ENCODE measurements around the gene ERCC3.
"Not testable (repeated sequence)": the region's sequence is repeated elsewhere in the genome, so short reads cannot be mapped to it uniquely, and the experiment has no call there.

The ERCC3 gene

DNA sequence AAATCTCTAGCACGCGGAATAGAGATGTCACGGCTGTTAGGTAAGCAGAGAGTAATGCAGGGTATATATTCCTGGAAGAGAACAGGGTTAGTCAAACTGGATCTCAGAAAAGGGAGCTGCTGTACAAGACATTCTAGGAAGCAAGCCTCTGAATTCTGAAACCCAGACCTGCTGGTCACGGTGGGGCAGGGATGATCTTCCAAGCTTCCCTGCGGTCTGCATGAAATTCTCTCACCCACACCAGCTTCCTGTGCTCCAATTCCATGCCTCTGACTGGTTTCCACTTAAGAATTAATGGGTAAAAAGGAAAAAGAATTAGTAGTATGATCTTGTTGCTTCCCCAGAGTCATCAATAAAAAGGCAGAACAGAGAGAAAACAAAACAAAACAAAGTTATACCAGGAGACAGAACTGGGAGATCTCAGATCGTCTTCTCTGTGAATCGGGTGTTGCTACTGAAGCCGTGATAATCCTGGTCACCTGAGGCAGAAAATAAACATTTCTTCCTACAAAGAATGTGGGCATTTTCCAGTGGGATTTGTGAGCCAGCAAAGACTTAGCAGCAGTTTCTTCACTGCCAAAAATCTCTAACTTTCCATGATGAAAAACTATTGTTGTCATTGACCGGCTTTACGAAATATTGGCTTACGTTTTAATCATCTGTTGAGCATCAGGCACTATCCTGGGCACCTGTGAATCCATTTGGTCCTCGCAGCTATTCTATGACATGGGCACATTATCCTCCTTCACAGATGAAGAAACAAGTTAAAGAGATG, 68.6 kb downstream of the ERCC3 start:
- DNase-seq = no peak

DNA sequence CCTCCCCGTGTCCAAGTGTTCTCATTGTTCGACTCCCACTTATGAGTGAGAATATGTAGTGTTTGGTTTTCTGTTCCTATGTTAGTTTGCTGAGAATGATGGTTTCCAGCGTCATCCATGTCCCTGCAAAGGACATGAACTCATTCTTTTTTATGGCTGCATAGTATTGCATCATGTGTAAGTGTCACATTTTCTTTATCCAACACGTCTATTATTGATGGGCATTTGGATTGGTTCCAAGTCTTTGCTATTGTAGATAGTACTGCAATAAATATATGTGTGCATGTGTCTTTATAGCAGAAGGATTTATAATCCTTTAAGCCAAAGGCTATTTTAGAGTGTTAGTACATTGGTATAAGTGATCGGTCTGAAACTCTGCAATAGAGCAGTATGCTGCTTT, 69.8 kb downstream of the ERCC3 start:
- not testable (repeated sequence) for DNase-seq

DNA sequence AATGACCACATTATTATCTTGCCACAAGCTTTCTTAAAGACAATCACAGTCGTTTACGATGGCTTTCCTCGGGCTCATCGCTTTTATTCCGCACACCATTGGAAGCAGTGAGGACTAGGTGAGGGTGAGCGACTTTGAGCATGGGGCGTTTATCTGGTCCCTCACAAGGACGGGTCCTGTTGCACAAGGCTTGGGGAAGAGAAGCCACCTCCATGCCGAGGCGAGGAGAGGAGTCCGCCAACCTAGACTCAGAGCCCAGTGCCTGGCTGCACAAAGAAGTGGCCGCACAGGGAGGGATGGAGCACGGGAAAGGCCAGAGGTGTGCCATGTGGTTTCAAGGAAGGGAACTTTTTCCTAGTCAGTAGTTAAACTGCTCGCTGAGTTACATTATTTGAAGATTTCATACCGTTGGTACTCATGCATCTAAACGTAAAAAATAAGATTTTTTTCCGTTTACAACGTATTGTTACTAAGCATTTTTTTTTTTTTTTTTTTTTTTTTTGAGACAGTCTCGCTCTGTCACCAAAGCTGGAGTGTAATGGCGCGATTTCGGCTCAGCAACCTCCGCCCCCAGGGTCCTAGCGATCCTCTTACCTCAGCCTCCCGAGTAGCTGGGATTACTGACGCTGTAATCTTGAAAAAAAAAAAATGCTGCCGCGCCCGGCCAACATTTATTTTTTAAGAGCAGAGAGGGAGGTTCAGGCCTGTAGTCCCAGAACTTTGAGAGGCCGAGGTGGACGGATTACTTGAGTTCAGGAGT, 73.0 kb downstream of the ERCC3 start:
- no peak for DNase-seq

DNA sequence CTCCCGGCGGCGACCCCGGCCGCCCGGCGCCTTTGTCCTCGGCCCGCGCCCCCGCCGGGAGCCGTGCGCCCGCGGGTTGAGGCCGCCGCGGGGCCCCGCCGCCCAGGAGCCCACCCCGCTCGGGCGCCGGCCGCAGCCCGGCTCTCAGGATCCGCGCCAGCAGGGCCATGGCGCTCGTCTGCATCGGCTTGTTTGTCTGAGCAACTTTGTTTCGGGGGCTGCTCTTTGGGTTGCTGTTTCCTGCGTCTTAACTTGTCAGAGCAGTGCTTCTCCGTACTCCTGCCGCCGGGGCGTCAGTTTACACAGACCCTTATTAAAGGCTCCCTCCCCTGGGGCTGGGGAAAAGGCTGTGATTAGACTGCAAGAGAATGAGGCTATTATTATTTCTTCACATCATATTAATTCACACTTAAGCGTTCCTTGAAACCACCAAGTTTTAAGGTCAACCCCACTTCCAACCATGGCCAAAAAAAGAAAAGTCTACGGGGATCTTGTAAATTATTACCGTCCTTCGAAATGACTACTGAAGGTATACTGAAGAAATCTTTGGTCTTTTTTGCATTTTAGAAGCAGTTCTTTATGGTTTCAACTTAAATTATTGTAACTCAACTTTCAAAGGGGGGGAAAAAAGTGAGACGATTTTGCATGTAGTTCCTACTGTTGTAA, 73.7 kb downstream of the ERCC3 start, which contains the start of gene CYP27C1:
Gene CYP27C1 (minus strand): TSS at position 198 of the 666 bp plus-strand sequence. CDS start 29 bp downstream, at position 169.
- DNase-seq = no peak

DNA sequence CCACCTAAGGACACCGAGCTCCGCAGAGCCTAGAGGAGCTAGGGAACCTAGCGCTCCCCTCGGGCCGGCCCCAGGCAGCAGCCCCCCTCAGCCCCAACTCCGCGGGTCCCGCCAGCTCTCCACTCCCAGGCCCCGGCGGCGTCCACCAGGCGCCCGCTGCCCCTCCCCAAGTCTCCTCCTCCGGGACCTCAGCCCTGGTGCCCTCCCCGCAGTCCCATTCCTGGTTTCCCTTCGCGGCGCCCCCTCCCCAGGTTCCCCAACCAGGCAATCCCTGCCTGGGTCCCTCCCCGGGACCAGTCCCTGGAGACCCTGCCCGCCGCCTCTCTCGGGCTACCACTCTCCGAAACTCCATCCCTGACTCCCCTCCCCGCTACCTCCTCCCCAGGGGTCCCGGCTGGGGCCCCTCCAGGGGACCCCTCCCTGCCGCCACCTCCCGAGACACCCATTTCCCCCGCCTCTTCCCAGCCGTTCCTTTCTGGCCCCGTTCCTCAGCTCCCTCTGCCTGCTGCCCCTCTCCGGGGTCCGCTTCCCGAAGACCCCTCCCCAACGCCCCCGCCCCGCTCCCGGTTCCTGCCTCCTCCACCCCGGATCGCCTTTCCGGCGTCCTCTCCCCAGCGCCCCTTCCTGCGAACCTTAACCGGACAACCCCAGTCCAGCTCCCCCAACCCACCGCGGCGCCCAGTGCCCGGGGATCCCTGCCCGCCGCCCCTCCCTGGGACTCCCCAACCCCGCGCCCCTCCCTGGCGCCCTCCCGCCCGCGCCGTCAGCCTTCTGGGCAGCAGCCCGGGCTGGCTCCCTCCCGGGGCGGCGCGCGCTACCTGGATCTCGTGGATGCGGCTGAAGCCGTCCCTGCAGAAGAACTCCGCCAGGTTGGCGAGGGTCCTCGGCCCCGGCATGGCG, 74.5 kb downstream of the ERCC3 start:
- DNase-seq = no peak

DNA sequence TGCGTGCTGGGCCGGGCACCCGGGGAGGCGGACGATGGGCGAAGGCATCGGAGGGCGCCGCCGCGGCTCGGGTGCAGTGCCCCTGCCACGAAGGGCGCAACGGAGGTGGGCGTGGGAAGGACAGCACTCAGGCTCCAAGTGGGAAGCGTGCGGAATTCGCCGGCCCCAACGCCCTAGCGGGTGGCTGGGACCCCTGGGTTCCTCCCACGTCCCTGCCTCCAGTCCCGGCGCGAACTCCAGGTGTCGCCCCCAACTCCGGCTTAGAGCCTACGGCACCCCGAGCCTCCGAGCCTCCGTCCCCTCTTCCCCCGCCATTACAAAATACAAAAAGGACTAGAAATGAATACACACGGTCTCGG, 75.2 kb downstream of the ERCC3 start:
- DNase-seq = no peak

DNA sequence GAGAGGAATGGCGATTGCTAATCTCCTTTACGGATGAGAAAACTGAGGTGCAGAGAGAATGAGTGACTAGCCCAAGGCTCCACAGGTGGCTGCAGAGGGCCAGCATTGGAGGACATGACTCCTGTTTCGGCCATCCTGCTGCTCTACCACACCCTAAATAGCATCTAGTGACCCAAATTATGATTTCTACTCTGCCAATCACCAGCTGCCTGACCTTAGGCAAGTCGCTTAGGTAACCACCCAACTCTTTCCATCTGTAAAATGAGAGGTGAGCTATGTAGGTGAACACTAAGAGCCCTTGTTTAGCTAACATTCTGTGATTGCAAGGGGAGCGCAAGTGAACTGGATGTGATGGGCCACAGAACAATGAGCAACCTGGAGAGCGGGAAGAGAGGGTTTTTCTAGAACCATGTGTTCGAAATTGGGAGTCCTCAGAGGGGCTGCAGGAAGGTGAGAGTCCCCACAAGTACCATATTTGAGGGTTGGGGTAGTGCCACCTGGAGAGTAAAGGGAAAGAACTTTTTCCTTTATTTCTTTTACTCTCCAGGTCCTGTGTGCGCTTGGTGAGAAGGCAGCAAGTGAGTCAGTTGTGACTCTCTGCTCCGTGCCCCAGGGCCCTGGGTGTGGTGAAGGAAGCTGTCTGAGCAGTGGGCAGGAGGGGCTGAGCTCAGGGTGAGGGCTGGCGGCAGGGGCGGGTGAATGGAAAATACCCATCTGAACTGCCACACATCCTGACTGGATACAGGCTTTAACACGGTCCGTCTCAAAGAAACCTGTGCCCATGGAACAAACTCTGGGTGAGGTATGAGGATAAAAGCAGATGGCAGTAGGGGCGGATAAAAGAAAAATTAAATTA, 76.2 kb downstream of the ERCC3 start:
- no peak for DNase-seq

DNA sequence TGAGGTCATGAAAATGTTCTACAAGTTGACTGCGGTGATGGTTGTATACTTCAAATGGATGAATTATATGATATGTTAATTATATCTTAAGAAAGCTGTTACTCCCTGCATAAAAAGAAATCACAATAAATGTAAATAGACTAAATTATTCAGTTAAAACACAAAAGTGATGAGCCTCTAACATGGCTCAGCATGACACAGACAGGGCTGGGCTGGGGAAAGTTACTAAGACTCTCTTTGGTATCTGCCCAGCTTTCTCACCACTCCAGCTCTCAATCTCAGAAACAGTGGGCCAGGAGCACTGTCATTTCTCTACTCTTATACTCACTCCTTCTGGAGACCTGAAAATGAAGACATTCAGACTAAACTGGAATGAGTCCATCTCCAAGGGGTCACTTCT, 77.4 kb downstream of the ERCC3 start:
- no peak for DNase-seq

DNA sequence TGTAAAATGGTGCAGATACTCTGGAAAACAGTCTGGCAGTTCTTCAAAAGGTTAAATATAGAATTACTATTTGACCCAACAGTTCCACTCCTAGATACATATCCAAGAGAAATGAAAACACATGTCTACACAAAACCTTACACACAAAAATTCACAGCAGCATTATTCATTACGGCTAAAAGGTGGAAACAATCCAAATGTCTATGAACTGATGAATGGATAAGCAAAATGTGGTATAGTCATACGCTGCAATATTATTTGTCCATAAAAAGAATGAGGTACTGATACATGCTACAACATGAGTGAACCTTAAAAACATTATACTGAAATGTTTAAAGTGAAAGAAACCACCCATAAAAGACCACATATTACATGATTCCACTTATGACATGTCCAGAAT, 77.8 kb downstream of the ERCC3 start:
- no peak for DNase-seq

DNA sequence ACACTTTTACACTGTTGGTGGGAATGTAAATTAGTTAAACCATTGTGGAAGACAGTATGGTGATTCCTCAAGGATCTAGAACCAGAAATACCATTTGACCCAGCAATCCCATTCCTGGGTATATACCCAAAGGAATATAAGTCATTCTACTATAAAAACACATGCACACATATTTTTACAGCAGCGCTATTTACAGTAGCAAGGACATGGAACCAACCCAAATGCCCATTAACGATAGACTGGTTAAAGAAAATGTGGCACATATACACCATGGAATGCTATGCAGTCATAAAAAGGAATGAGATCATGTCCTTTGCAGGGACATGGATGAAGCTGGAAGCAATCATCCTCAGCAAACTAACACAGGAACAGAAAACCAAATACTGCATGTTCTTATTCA, 79.7 kb downstream of the ERCC3 start:
- DNase-seq = not testable (repeated sequence)

DNA sequence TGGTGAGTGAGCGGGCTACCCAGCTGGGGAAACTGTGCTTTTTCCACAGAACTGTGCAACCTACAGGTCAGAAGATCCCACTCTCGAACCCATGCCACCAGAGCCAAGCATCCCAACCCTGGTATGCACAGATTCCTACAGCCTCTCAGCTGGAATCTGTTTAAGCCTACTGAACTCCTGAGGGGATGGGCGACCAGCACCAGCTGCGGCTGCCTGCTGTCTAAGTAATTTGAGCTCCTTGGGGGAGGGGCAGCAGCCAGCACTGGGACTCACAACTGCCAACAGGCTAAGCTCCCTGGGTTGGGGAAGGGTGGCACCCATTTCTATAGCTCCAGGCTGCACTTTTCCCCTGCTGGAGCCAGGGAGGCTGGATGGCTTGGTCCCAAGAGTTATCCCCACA, 85.6 kb downstream of the ERCC3 start:
- peak; percentile 7 to 46 for DNase-seq

All from NCI-H446 (cell line).